Measurements from ENCODE around the gene ETNK1. TPM values are rescaled to one million over a fixed set of nuclear protein-coding genes. Genes with fewer than 3 reads are reported as not detected.
"Not testable (repeated sequence)": the region's sequence is repeated elsewhere in the genome, so short reads cannot be mapped to it uniquely, and the experiment has no call there.

The ETNK1 gene, protein sequence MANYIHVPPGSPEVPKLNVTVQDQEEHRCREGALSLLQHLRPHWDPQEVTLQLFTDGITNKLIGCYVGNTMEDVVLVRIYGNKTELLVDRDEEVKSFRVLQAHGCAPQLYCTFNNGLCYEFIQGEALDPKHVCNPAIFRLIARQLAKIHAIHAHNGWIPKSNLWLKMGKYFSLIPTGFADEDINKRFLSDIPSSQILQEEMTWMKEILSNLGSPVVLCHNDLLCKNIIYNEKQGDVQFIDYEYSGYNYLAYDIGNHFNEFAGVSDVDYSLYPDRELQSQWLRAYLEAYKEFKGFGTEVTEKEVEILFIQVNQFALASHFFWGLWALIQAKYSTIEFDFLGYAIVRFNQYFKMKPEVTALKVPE
- 24.0 and 53.9 TPM in 2 replicates for total RNA-seq

DNA sequence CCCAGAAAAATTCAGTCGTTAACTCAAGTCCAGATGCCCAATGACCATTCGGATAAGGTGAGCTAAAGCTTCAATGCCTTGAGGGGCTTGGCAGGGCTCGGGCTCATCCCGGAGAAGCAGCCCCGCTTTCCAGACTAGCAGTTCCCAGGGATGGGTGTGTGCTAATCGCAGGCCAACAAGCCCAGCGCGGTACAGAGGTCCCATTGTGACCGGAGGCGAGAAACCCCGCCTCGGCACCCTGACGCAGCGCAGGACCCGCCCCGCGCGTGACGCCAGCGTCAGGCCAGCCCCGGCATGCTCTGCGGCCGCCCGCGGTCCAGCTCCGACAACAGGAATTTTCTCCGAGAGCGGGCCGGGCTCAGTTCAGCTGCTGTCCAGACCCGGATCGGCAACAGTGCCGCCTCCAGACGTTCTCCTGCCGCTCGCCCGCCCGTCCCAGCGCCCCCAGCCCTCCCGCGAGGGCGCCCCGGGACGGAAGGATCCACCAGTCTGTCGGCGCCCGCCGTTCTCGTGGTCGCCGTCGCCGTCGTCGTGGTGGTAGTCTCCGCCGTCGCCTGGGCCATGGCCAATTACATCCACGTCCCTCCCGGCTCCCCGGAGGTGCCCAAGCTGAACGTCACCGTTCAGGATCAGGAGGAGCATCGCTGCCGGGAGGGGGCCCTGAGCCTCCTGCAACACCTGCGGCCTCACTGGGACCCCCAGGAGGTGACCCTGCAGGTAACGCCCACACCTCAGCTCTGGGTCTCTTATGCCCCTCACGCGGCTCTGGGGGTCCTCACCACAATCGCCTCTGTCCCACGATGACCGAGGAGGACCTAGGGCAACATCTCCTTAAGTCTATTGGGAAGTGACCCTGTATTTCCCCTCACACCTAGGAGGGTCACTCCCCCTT is at the start of gene ETNK1:
TSS of gene ETNK1 (plus strand) at position 302 of the 892 bp plus-strand sequence. CDS start at position 562, 260 bp downstream.
- DNase-seq (ENCODE audit: low read depth): peak; percentile 84

DNA sequence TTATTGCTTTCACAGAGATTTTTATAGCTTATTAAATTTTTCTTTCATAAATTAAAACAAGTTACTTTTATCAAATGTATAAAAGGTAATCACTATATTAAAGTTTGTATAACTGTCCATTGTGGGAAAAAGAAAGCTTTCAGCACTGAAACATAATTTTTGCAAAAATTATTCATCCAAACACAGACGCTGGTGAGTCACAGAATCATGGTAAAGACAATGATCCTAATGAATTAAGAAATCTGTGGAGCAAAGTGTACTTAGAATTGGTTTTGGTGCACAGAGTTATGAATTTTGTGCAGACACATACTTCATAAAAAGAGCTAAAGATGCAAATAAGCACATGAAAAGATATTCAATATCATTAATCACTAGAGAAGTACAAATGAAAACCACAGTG is 48.9 kb upstream of the ETNK1 start:
- no peak for DNase-seq (ENCODE audit: low read depth)

DNA sequence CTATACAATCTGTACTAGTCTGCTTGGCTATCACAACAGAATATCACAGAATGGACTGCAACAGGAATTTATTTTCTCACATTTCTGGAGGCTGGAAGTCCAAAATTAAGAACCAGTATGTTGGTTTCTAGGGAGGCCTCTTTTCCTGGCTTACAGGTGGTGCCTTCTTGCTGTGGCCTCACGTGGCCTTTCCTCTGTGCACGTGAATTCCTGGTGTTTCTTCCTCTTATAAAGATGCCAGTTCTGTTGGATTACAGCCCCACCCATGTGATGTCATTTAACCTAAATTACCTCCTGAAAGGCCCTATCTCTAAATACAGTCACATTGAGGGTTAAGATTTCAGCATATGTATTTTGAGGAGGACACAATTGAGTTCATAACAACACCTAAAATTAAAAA is 48.5 kb upstream of the ETNK1 start:
- DNase-seq (ENCODE audit: low read depth): no peak

DNA sequence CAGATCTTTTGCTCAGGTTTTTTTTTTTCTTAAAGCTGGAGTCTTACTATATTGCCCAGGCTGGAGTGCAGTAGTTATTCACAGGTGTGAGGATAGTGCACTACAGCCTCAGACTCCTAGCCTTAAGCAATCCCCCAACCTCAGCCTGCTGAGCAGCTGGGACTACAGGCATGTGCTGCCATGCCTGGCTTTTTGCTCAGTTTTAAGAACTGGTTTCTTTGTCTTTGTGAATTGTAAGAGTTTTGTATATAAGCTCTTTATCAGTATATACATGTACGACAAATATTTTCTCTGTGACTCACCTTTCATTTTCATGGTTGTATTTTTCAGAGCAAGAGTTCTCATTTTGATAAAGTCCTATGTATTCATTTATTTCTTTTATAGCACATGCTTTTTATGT is 47.3 kb upstream of the ETNK1 start:
- DNase-seq (ENCODE audit: low read depth): no peak

DNA sequence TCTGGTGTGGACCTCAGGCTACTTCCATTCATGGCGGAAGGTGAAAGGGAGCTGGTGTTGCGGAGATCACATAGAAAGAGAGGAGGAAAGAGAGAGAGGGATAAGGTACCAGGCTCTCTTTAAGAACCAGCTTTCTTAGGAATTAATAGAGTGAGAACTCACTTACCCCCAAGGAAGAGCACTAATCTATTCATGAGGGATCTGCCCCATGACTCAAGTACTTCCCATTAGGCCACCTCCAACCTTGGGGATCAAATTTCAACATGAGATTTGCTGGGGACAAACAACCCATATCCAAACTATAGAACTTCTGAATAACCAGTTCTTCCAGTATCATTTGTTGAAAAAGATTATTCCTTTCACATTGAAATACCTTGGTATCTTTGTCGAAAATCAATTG is 46.6 kb upstream of the ETNK1 start:
- no peak for DNase-seq (ENCODE audit: low read depth)

DNA sequence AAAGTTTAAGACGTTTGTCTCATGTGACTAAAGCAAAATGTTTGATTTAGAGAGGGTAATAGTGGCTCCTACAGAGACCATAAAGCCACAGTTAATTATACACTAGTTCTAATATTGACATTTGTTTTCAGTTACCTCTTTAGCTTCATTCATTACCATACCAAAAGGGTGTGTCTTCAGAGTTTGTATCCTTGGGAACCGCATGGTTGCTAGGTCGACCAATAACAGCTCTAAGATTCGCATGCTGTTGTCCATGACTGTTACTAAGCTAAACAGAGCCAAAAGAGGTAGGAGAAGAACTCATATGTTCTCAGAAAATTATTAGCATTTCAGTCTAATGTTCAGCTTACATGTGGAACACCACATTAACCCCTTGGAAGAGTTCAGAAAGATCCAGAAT is 36.2 kb upstream of the ETNK1 start:
- peak; percentile 82 for DNase-seq (ENCODE audit: low read depth)

DNA sequence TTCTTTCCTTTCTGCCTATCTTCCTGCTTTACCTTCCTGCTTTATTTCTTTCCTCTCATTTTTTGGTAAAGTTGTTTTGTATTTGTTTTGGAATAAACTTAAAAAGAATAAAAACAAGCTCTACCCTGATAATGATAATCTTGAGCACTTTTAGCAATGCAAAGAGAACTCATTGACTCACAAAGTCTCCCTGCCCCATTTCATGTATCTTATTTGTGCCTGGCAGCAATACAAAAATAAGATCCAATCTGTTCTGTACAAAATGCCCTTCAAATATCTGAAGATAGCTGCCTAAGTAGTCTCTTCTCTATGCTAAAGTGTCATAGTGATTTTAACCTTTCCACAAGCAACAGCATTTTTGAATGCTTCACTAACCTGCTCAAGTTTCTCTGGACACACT is 31.1 kb upstream of the ETNK1 start:
- DNase-seq (ENCODE audit: low read depth): peak; percentile 19

DNA sequence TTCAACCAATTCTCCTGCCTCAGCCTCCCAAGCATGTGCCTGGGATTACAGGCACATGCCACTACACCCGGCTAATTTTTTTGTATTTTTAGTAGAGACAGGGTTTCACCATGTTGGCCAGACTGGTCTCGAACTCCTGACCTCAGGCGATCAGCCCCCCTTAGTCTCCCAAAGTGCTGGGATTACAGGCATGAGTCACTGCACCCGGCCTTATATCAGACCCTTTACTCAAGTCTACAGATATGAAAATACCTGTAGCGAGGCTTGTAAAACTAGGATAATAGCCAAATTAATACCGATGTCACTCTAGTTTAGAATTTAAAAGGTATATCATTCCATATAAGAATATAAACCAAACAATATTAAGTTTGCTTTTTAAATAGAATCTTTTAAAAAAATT is 27.4 kb upstream of the ETNK1 start:
- DNase-seq (ENCODE audit: low read depth): not testable (repeated sequence)

DNA sequence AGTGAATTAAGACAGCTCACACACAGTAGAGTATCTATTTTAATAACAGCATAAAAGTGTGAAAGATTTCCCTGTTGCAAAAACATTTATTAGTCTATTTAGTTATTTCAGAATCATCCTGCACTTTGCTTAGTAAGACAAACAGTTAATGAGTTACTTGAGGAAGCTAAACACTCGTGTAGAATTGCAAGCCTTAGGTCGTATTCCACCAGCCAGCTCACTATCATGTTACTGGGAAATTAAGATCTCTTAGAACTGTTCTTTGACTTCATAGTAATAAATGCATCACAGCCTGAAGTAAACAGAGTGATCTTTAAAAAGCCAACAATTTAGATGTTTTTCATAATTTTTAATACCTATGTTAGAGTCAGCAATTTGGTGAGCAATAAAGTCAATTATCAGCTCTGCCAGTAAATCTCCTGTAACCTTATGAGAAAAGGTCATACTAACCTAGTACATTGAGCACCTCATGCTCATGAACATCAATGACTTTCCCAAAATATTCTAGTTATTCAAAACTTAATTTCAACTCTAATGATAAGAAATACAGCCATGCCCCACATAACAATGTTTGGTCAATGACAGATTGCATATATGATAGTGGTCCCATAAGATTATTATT is 26.7 kb upstream of the ETNK1 start:
- peak; percentile 88 for DNase-seq (ENCODE audit: low read depth)

DNA sequence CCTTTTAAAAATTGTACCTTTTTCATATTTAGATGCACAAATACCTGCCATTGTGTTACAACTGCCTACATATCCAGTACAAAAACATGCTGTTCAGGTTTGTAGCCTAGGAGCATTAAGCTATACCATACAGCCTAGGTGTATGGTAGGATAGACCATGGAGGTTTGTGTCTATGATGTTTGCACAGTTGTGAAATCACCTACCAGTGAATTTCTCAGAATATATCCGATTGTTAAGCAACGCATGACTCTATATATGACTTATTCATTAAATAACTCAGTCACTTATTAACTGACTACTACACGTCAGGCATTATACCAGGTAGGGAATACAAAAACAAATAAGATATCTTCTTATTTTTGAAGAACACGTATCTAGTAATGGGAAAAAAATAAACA is 26.2 kb upstream of the ETNK1 start:
- peak; percentile 91 for DNase-seq (ENCODE audit: low read depth)

DNA sequence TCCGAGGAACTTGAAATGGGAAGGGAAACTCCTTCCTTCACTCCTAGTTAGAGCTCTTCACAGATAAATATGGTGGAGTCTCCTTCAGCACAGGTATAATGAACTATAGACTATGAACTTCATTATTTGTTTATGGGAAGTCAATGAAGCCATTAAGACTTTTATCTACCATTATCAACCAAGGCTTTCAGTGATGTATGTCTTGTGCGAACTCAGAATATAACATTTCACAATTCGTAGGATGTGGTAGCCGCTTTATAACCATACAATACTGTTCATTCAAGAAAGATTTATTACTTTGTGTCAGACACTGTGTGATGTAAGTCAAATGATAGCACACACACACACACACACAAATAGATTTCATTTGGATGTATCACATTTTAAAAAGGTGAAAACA is 24.8 kb upstream of the ETNK1 start:
- DNase-seq (ENCODE audit: low read depth): no peak

DNA sequence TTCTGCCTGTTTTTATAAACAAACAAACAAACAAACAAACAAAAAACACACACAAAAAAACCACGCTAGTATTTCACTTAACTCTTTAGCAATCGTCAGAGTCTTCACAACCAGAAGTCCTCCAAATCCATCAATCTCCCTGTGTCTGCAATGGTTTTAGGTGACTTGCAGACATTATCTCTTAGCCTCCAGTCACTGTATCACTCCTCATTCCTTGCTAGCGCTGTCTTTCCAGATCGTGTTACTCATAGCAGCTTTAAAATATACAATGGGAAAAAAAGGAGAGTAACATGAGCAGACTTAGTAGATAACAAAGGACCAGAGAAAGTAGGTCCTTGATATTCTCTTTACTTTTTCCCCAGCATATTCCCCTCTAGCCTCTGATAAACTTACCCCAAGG is 15.5 kb upstream of the ETNK1 start:
- DNase-seq (ENCODE audit: low read depth): no peak

DNA sequence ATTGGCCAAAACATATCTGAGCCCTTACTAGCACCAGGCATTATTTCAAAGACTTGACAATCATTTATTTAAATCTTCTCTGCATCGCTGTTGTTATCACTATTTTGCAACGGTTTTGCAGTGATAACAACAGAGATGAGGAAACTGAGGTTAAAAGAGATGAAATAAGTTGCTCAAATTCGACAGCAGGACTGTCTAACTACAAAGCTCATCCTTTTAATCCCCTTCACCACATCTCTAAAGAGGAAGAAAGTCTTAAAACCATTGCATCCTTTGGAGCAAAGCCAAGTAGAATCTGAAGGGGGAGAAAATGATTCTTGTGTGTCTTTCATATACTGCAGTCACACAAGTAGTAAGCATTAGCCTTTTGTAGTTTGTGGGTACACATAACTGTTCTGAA is 14.8 kb upstream of the ETNK1 start:
- no peak for DNase-seq (ENCODE audit: low read depth)

DNA sequence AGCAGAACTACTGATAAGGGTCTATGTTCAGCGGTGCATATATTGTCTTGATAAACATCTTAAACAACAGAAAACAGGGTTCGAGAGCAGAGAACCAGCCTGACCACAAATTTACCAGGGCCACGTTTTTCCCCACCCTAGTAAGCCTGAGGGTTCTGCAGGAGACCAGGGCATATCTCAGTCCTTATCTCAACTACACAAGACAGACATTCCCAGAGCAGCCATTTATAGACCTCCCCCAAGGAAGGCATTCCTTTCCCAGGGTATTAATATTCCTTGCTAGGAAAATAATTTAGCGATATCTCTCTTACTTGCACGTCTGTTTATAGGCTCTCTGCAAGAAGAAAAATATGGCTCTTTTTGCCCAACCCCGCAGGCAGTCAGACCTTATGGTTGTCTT is 12.1 kb upstream of the ETNK1 start:
- not testable (repeated sequence) for DNase-seq (ENCODE audit: low read depth)

DNA sequence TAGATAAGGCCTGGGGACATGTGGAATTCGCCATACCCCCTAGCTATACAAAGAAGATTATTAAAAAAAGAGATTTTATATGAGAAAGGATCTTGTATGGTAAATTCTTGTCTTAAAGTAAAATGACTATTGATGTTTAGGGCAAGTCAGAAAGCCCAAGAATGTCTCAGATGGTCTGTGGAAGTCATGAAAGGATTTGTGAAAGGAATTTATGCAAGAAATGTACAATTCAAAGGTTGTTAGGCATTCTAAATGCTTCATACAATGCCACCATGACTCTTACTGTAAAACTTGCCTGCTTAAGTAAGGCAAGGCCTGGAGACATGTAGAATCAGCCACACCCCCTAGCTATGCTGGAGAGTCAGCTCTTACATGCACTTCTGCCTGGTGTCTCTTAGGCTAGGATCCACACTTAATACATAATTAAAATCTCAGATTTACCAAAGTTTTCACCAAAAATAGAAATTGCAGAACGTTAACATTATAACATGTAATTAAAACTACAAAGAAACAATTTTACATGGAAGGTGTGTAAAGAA is 8.9 kb upstream of the ETNK1 start:
- no peak for DNase-seq (ENCODE audit: low read depth)

DNA sequence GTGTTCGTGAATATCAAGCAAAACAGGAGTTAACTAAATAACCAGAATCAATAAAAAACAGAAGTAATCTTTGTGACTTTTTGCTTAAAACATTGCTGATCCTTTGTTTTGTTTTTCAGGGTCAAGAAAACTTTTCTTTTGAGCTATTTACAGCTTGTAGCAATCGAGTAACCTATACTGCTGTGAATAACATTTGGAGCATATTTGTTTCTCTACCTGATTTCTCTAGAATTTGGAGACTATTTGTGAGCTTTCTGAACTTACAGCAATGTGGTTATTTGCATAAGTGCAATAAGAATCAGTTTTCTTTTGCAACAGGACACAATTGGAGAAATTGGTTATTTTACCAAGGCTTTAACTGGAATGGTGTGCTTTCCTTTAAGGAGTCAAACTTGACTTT is 7.3 kb upstream of the ETNK1 start:
- no peak for DNase-seq (ENCODE audit: low read depth)

DNA sequence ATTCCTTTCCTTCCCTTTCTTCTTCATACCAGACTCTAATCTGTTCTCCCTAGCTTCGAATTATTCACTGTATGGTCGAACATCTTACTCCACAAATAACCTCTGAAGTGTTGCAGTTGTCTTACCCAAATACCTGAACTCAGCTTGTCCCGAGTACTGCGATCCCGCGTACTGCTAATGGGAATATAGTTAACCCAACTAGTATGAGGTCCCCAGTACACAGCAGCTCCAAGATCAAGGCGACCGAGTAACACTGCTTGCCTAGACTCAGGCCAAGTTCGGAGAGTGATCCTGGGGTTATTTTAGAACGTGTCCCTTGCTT is 462 bp upstream of the ETNK1 start:
- DNase-seq (ENCODE audit: low read depth): no peak

DNA sequence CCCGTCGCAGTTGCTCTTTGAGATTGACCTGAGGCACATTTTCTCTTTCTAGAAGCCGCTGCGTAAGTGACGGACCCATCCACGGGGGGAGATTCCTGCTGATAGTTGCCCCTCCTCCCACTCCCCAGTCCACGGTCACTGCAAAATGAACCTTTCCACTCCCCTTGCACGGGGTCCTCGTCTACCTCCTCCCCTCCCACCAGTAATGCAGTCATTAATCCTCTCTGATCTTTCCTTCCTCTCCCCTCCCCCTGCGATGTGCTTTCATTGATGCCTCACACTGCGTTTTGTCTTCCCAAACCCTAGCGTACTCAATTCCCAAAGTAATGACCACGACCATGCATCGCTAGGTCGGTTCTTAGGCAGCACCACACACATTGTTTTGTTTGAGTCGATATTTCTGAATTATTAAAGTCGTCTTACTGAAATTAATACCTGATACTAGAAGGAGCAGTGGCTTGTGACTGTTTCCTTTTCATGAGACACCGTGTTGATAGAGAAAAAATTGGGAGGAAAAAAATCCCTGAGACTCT is 857 bp downstream of the ETNK1 start:
- DNase-seq (ENCODE audit: low read depth): peak; percentile 28

DNA sequence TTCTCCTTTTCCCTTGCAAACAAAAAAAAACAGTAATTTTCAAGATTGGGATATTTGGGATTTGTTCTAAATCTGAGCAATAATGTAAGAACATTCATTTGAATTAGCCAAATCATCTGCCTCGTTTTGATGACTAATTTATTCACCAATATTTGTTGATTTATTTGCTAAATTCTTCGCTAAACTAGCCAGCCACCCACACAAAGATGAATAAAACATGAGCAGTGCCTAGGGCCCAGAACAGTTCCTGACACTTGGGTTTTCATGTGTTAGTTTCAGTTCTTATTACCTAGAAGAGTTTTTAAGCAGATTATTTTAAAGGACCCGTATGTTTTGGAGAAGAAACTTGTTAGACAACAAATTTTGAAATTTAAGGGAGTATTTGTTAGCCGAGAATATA is 1.4 kb downstream of the ETNK1 start:
- DNase-seq (ENCODE audit: low read depth): peak; percentile 81

DNA sequence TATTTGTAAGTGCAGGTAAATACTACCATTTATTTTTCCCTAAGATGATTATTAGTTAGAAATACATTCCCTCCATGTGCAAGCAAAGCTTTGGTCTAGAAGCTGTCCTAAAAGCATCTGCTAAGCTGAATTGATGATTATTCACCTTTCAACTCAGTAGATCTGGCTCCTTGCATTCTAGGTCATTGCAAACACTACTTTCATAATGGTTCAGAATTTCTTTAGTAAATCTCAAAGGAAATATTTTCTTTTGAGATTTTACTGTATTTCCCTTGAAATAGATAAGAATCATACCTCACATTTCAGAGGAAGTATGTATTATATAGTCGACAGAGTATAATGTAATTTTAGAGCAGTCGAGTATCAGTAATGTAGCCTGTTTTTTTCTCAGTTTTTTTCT is 2.4 kb downstream of the ETNK1 start:
- no peak for DNase-seq (ENCODE audit: low read depth)

DNA sequence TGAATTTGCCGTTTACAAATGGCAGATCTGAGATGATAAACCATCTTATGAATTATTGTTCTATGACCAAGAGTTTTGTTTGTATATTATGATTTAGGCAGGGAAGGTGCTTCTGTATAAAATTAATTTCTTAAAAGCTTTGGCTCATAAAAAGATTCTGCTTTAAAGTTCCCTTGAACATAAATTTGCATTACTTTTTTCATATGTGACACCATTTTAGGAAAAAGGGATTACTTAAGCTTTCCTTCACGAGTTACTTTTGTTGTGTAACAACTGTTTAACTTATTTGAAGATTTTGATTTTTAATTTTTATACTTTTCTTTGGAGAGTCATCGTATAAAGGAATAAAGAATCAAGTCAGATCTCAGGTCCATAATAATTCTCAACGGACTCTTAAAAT is 3.3 kb downstream of the ETNK1 start:
- DNase-seq (ENCODE audit: low read depth): no peak

DNA sequence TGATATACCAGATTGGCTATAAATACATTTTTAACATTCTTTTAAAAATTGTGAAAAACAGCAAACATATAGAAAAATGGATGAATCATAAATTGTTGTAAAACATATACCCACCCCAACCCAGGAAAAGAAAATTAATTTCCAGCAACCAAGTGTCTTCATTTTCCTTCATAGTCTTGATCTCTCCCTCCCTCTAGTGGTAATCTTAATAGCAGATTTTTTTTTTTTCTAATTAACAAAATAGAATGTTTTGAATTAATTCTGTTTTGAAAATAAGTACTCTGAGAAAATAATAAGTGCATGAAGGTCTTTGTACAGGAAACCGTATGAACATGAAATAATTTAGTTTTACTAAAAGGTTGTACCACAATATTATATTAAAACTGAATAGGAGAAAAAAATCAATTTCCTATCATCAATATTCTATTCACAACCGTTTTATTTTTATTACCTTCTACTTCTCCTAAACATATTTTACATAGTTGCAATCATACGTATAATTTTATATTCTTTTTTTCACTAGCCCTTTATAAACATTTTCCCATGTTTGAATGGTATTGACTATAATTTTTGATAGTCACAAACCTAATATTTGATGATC is 7.0 kb downstream of the ETNK1 start:
- peak; percentile 27 for DNase-seq (ENCODE audit: low read depth)
